ENCODE data around the gene NUDT6. TPM values are rescaled to one million over a fixed set of nuclear protein-coding genes. Genes with fewer than 3 reads are reported as not detected.

NUDT6 gene, protein sequence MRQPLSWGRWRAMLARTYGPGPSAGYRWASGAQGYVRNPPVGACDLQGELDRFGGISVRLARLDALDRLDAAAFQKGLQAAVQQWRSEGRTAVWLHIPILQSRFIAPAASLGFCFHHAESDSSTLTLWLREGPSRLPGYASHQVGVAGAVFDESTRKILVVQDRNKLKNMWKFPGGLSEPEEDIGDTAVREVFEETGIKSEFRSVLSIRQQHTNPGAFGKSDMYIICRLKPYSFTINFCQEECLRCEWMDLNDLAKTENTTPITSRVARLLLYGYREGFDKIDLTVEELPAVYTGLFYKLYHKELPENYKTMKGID
- 3.9 and 4.0 TPM in 2 replicates for total RNA-seq (2021)
- long read RNA-seq, partial matches to known transcripts, result 2 of 8 reads
- long read RNA-seq, other reads (novel, unspliced or antisense), result 5 of 8 reads

- peak within 1 kb of the TSS; percentile 84 for H3K18ac ChIP-seq (ENCODE audit: insufficient read length, low read depth, low read length)
- H3K4ac ChIP-seq (ENCODE audit: low read depth, low read length), result no peak within 1 kb of the TSS
- H2BK120ac ChIP-seq (ENCODE audit: low read depth, low read length, poor library complexity, severe bottlenecking), result no peak within 1 kb of the TSS
- Mint-ChIP-seq H3K27ac (peak within 1 kb of the TSS; percentile 95 to 97 (median 97)), H3K4me3 (no peak within 1 kb of the TSS; a peak in 2 of 5 replicates), H3K4me1 (peaks cover 11 to 14% of the 10 kb centered on the region in 2 experiments), H3K27me3 (ENCODE audit: low read depth) (no peaks in the 10 kb centered on the region), H3K9me3 (no peaks in the 10 kb centered on the region), H3K36me3 (ENCODE audit: insufficient read depth in 1 of 3, low read depth in 3 of 3) (no peaks in the 10 kb centered on the region)
- no peak within 1 kb of the TSS for H2BK12ac ChIP-seq (ENCODE audit: insufficient read length, low read depth, low read length)
- H3K9ac ChIP-seq (ENCODE audit: extremely low read depth, insufficient read length, low read length), result peak within 1 kb of the TSS; percentile 81
- peak within 1 kb of the TSS; percentile 26 for H2AFZ ChIP-seq (ENCODE audit: low read length)
- TF ChIP-seq, protein P1, sequence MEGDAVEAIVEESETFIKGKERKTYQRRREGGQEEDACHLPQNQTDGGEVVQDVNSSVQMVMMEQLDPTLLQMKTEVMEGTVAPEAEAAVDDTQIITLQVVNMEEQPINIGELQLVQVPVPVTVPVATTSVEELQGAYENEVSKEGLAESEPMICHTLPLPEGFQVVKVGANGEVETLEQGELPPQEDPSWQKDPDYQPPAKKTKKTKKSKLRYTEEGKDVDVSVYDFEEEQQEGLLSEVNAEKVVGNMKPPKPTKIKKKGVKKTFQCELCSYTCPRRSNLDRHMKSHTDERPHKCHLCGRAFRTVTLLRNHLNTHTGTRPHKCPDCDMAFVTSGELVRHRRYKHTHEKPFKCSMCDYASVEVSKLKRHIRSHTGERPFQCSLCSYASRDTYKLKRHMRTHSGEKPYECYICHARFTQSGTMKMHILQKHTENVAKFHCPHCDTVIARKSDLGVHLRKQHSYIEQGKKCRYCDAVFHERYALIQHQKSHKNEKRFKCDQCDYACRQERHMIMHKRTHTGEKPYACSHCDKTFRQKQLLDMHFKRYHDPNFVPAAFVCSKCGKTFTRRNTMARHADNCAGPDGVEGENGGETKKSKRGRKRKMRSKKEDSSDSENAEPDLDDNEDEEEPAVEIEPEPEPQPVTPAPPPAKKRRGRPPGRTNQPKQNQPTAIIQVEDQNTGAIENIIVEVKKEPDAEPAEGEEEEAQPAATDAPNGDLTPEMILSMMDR (conservative IDR thresholded peaks at IDR 0.05), result no peak
- peak within 1 kb of the TSS; percentile 66 for H3K14ac ChIP-seq (ENCODE audit: insufficient read depth, low read length)
- peaks cover 7% of the 10 kb centered on the region for H3K4me1 ChIP-seq (ENCODE audit: insufficient read depth, low read length)
- H3K9me3 ChIP-seq (ENCODE audit: control insufficient read depth, low read depth, low read length), result no peaks in the 10 kb centered on the region
- H3K23ac ChIP-seq (ENCODE audit: insufficient read length, low read depth, low read length), result no peak within 1 kb of the TSS
- no peak within 1 kb of the TSS for H3K56ac ChIP-seq (ENCODE audit: insufficient read length, low read depth, low read length)
- H3K27ac ChIP-seq (ENCODE audit: insufficient read length, low read depth, low read length), result peak within 1 kb of the TSS; percentile 51
- no peak within 1 kb of the TSS for H2BK5ac ChIP-seq (ENCODE audit: insufficient read length, low read length)
- H4K91ac ChIP-seq (ENCODE audit: insufficient read length, low read depth, low read length), result no peak within 1 kb of the TSS
- H3K79me1 ChIP-seq (ENCODE audit: insufficient read depth, low read depth, low read length, poor library complexity, severe bottlenecking), result no peaks in the 10 kb centered on the region
- no peak within 1 kb of the TSS for H3T11ph ChIP-seq (ENCODE audit: low read length)
- no peaks in the 10 kb centered on the region for H4K20me1 ChIP-seq (ENCODE audit: control insufficient read depth, insufficient read depth, insufficient read length)
- WGBS (ENCODE audit: extremely low coverage, insufficient read length, low lambda C conversion rate), result no CpG with 5 or more reads among the region's 63 CpGs
- H3K23me2 ChIP-seq (ENCODE audit: insufficient read length, low read depth, low read length, poor library complexity, severe bottlenecking), result peaks cover 7% of the 10 kb centered on the region
- H2BK15ac ChIP-seq (ENCODE audit: low read depth, low read length), result no peak within 1 kb of the TSS
- H3K27me3 ChIP-seq (ENCODE audit: insufficient read depth, low read length), result no peaks in the 10 kb centered on the region
- H4K8ac ChIP-seq (replicated peaks; ENCODE audit: insufficient read length, low read depth, low read length), result no peak within 1 kb of the TSS
- peaks cover 17% of the 10 kb centered on the region; the same call in 1 of the 2 replicates for H3K79me2 ChIP-seq (ENCODE audit: insufficient read depth, low read length)
- DNase-seq, result peak; percentile 68
- no peak within 1 kb of the TSS for H2AK5ac ChIP-seq (ENCODE audit: insufficient read length, low read length)
- H2BK20ac ChIP-seq (ENCODE audit: low read depth, low read length, poor library complexity, severe bottlenecking), result no peak within 1 kb of the TSS
- H3K4me2 ChIP-seq (ENCODE audit: insufficient read depth, insufficient read length, low read length), result peak within 1 kb of the TSS; percentile 76
- H4K5ac ChIP-seq (ENCODE audit: insufficient read length, low read depth, low read length), result no peak within 1 kb of the TSS
Observed at GRCh38 chr4:122921971-122922876, at the start of gene NUDT6. TSS of gene NUDT6 (minus strand) at chr4:122922597. CDS start at chr4:122922572, 25 bp downstream.
